Mammary microvascular endothelial cell (primary cell): ENCODE data around the gene PCDHGB1. TPM values are rescaled to one million over a fixed set of nuclear protein-coding genes. Genes with fewer than 3 reads are reported as not detected.

Experiments
- total RNA-seq: library from RNA; depleted of rRNA; stranded (reverse); fragments of >200 nt; gene quantifications from 2 replicates; pipeline ENCODE4 v1.2.3, GENCODE V29; 2015

Gene PCDHGB1
- total RNA-seq, 1 donor from 2014 or later: 0.60 TPM

GRCh38 chr5:141397756-141398551 lies 48.1 kb downstream of the PCDHGB1 start, which contains the start of gene PCDHGB5:
TSS of gene PCDHGB5 (plus strand) at chr5:141397947. CDS start at chr5:141398128, 181 bp downstream.

Other genes starting within 250 kb of the PCDHGB1 start
- gene PCDHB3, start 249.6 kb upstream of the PCDHGB1 start, total RNA-seq: 0.30 and 0.47 TPM in 2 replicates
- 0.07 and 0.10 TPM in 2 replicates for gene PCDHB4, start 228.3 kb upstream of the PCDHGB1 start, total RNA-seq
- 0.15 and 0.47 TPM in 2 replicates for gene PCDHB5, start 214.9 kb upstream of the PCDHGB1 start, total RNA-seq
- not detected in 2 replicates for gene PCDHB6, start 200.0 kb upstream of the PCDHGB1 start, total RNA-seq
- gene PCDHB7, start 177.5 kb upstream of the PCDHGB1 start, total RNA-seq: 0.05 and 0.07 TPM in 2 replicates
- 0.25 TPM in 1 of 2 replicates, not detected in the other for gene PCDHB8, start 172.3 kb upstream of the PCDHGB1 start, total RNA-seq
- under 0.01 and 0.25 TPM in 2 replicates for gene PCDHB16, start 167.7 kb upstream of the PCDHGB1 start, total RNA-seq
- gene PCDHB9, start 162.9 kb upstream of the PCDHGB1 start, total RNA-seq: 0.15 and 0.27 TPM in 2 replicates
- 0.53 and 0.59 TPM in 2 replicates for gene PCDHB10, start 157.7 kb upstream of the PCDHGB1 start, total RNA-seq
- not detected in 2 replicates for gene PCDHB11, start 150.5 kb upstream of the PCDHGB1 start, total RNA-seq
- 0.05 and 0.13 TPM in 2 replicates for gene PCDHB12, start 141.4 kb upstream of the PCDHGB1 start, total RNA-seq
- gene PCDHB13, start 136.2 kb upstream of the PCDHGB1 start, total RNA-seq: 0.30 and 0.33 TPM in 2 replicates
- gene PCDHB14, start 126.8 kb upstream of the PCDHGB1 start, total RNA-seq: 0.20 and 0.30 TPM in 2 replicates
- gene PCDHB15, start 104.7 kb upstream of the PCDHGB1 start, total RNA-seq: 0.15 and 0.40 TPM in 2 replicates
- 0.15 TPM in 1 of 2 replicates, not detected in the other for gene SLC25A2, start 46.0 kb upstream of the PCDHGB1 start, total RNA-seq
- 44.8 and 50.7 TPM in 2 replicates for gene TAF7, start 29.3 kb upstream of the PCDHGB1 start, total RNA-seq
- 0.20 and 0.59 TPM in 2 replicates for gene PCDHGA1, start 19.6 kb upstream of the PCDHGB1 start, total RNA-seq
- gene PCDHGA2, start 11.3 kb upstream of the PCDHGB1 start, total RNA-seq: 0.73 and 0.79 TPM in 2 replicates
- 0.13 and 0.49 TPM in 2 replicates for gene PCDHGA3, start 6.3 kb upstream of the PCDHGB1 start, total RNA-seq
- gene PCDHGA4, start 4.9 kb downstream of the PCDHGB1 start, total RNA-seq: 2.8 and 3.9 TPM in 2 replicates
- 2.9 and 3.3 TPM in 2 replicates for gene PCDHGB2, start 9.9 kb downstream of the PCDHGB1 start, total RNA-seq
- gene PCDHGA5, start 14.1 kb downstream of the PCDHGB1 start, total RNA-seq: 0.53 and 0.79 TPM in 2 replicates
- 0.67 and 1.4 TPM in 2 replicates for gene PCDHGB3, start 20.1 kb downstream of the PCDHGB1 start, total RNA-seq
- gene PCDHGA6, start 23.8 kb downstream of the PCDHGB1 start, total RNA-seq: 0.73 and 1.2 TPM in 2 replicates
- gene PCDHGA7, start 32.6 kb downstream of the PCDHGB1 start, total RNA-seq: 0.80 and 1.1 TPM in 2 replicates
- 3.3 and 4.2 TPM in 2 replicates for gene PCDHGB4, start 37.6 kb downstream of the PCDHGB1 start, total RNA-seq
- gene PCDHGA8, start 42.5 kb downstream of the PCDHGB1 start, total RNA-seq: 0.15 and 0.33 TPM in 2 replicates
- gene PCDHGB5, start 47.8 kb downstream of the PCDHGB1 start, total RNA-seq: 7.9 and 8.3 TPM in 2 replicates
- gene PCDHGA9, start 52.7 kb downstream of the PCDHGB1 start, total RNA-seq: 1.2 and 1.8 TPM in 2 replicates
- 0.73 and 1.2 TPM in 2 replicates for gene PCDHGB6, start 57.9 kb downstream of the PCDHGB1 start, total RNA-seq
- 1.7 and 2.6 TPM in 2 replicates for gene PCDHGA10, start 62.9 kb downstream of the PCDHGB1 start, total RNA-seq
- 3.1 and 5.3 TPM in 2 replicates for gene PCDHGB7, start 67.6 kb downstream of the PCDHGB1 start, total RNA-seq
- gene PCDHGA11, start 71.0 kb downstream of the PCDHGB1 start, total RNA-seq: 4.4 and 4.6 TPM in 2 replicates
- 4.7 and 5.9 TPM in 2 replicates for gene PCDHGA12, start 80.4 kb downstream of the PCDHGB1 start, total RNA-seq
- 18.0 and 18.2 TPM in 2 replicates for gene PCDHGC3, start 125.9 kb downstream of the PCDHGB1 start, total RNA-seq
- 0.20 and 0.44 TPM in 2 replicates for gene PCDHGC4, start 134.9 kb downstream of the PCDHGB1 start, total RNA-seq
- 0.15 and 0.20 TPM in 2 replicates for gene PCDHGC5, start 139.0 kb downstream of the PCDHGB1 start, total RNA-seq